GM18505 (cell line): ENCODE data around the gene LNX1.
"Not testable (repeated sequence)": the region's sequence is repeated elsewhere in the genome, so short reads cannot be mapped to it uniquely, and the experiment has no call there.

ENCODE experiments used
- ATAC-seq: cut with Tn5 transposase; IDR thresholded peaks from one replicate; pipeline ENCODE4 v1.9.1; 2021; ENCODE audit not compliant: unreplicated experiment
- POLR2A ChIP-seq: IDR thresholded peaks from 4 replicates; pipeline ENCODE4 v1.6.1; 2011; ENCODE audit warnings: borderline replicate concordance; ENCODE audit not compliant: insufficient read depth, insufficient read length; ENCODE audit errors: extremely low read depth

The LNX1 gene

DNA sequence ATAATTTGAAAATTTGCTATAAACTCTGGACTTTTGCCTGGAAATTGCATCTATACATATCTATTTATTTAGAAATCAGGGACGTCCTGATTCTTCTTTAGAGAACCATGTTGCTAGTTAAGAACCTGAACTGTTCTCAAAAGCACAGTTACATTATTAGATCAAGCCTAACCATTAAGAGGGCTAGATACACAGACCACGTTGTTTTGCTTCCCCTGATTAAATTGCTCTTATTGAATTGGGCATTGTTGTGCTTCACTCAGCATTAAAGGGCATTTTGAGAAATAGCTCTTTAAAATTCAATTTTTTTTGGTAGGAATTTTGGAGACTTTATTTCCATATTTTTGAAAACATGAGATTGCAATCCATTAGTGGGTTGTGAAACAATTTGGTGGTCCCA is 169.5 kb downstream of the LNX1 start:
- TF ChIP-seq POLR2A, result no peak
- no peak for ATAC-seq

GRCh38 chr4:53419208-53419607 is 172.1 kb downstream of the LNX1 start:
- no peak for TF ChIP-seq POLR2A
- no peak for ATAC-seq

- ATAC-seq, result not testable (repeated sequence)
These were observed 181.8 kb downstream of the LNX1 start for GRCh38 chr4:53409479-53409878.
